ENCODE data around the gene SSX2IP.
"Not testable (repeated sequence)": the region's sequence is repeated elsewhere in the genome, so short reads cannot be mapped to it uniquely, and the experiment has no call there.

SSX2IP gene, protein sequence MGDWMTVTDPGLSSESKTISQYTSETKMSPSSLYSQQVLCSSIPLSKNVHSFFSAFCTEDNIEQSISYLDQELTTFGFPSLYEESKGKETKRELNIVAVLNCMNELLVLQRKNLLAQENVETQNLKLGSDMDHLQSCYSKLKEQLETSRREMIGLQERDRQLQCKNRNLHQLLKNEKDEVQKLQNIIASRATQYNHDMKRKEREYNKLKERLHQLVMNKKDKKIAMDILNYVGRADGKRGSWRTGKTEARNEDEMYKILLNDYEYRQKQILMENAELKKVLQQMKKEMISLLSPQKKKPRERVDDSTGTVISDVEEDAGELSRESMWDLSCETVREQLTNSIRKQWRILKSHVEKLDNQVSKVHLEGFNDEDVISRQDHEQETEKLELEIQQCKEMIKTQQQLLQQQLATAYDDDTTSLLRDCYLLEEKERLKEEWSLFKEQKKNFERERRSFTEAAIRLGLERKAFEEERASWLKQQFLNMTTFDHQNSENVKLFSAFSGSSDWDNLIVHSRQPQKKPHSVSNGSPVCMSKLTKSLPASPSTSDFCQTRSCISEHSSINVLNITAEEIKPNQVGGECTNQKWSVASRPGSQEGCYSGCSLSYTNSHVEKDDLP

DNA sequence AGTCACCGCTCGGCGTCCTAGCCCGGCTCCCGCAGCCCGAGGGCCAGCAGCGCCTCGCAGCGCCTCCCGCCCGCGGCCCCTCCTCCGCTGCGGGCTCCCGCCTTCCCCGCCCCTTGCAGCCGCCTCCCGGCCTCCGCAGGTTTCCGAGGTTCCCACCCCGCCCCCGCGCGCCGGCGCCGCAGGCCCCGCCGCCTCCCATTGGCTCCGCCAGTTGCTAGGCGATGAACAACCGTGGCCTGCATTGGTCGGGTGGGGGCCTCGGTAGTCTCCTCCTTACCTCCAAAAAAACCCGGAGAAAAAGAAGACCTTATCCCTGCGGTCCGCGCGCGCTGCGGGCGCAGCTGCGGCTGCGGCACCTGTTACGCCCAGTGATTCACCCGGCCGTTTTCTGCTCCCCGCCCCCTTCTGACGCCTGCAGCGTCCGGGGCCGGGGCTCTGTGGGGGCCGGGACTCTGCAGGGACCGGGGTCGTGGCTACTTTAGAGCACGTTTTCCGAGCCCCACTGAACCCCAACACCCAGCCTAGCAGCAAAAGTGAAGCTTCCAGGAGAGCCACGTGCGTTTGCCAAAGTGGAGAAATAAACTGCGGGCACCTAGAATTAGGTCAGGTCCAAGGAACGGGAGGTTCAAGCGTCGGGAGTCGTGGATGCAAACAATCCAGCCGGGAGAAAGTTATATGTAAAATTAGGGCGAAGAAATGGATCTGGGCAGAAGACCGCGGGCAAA is at the start of gene SSX2IP:
SSX2IP (minus strand) TSS at position 65 of the 725 bp plus-strand sequence. CDS start 19,242 bp downstream, outside the sequence.
- no peak for FAIRE-seq

DNA sequence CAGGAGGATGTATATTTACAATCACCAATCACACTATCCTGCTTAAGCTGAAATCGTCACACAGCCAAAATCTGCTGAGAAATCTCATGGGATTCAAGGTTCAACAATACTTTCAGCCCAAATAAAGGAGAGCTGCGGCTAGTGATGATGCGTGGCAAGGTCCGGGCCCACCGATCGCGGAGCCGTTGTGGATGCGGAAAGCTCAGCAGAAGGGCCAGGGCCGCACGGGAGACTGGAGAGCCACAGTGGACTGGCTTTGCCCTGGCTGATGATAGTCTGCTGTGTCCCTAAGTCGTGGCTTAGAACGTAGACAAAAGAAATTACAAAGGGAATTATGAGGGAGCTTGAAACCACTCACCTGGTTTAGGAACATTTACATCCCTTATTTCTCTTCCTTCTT is 48.0 kb upstream of the SSX2IP start:
- FAIRE-seq: no peak

DNA sequence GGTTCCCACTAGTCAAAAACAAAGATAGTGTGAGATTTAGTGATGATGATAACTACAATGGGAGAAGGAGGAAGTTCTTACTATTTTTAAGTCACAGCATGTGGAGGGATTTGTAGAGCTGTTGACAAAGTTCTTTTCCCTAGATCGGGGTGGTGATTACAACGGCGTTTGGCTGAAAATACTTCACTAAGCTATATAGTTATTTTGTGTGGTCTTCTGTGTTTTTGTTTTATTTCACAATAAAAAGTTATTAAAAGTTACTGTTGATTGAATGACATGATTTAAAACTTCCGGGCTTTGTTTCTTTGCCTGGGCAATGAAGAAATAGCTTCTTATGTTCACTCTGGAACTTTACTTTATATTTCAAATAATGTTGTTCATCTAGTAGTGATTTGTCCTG is 47.3 kb upstream of the SSX2IP start:
- FAIRE-seq: no peak

DNA sequence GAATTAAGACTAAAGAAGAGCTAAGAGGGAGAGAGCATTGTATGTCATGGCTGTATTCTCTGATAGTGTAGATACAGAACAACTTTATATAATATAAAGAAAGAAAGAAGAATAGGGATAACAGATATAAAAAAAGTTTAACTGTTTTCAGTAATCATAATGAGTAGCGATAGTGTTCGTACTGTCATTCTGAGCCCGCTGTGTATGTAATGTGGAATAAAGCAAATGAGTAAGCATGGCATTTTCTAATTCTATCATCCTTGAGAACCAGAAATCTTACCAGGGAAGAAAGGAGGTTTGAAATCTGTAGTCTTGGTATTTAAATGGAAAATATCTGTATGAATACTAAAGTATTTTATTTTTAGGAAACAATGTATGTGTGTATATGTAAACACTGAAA is 46.7 kb upstream of the SSX2IP start:
- FAIRE-seq: no peak

DNA sequence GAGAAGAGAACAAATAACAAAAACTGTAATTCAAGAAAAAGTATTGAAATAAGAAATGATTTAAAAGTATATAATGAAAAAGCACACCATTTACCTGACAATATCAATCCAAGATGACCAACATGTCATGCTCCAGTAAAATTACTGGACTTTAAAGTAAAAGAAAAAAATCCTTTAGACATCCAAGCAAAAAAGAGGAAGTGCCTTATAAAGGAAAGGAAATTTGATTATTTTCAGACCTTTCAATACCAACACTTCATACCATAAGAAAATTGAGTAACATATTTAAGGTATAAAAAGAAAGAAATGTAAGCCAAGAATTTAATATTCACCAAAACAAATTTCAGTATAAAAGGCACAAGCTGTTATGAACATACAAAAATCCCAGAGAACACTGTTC is 46.2 kb upstream of the SSX2IP start:
- FAIRE-seq: no peak

DNA sequence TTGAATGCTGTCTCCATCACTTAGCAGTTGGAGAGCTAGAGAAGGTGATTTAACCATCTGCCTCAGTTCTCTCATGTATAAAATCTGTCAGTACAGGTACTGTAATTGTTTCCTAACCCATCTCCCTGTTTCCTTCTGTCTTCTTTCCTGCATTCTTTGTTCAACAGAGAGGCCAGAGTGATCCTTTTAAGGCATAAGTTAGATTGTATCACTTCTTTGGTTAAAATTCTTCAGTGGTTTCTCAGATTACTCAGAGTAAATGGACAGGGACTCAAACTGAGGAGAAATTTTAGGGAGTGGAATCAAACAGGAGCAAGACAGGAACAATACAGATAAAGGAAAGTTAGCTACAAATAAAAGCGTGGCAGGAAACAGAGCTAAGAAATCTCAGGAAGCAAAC is 45.2 kb upstream of the SSX2IP start:
- FAIRE-seq: no peak

DNA sequence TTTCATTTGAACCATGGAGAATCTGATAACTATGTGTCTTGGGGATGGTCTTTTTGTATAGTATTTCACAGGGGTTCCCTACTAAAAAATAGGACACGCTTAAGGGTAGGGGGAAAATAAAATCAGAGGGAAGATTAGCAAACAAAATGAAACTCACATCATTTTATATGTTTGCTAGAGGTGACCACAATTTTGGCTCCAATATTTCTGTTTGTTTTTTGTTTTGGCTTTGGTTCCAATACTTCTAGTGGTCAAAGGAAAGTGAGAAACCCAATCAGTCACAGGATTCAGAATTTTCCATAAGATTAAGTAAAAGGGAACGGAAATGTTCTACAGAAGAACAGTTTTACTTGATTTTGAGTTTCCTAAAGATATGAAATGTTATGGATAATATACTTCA is 42.3 kb upstream of the SSX2IP start:
- FAIRE-seq: no peak

DNA sequence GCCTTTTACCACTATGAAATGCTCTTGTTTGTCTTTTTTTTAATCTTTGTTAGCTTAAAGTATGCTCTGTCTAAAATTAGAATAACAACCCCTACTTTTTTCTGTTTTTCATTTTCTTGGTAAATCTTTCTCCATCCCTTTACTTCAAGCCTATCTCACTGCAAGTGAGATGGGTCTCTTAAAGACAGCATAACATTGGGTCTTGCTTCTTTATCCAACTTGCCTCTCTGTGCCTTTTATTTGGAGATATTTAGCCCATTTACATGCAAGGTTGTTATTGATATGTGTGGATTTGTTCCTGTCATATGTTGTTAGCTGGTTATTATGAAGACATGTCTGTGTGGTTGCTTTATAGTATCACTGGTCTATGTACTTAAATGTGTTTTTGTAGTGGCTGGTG is 41.3 kb upstream of the SSX2IP start:
- no peak for FAIRE-seq

DNA sequence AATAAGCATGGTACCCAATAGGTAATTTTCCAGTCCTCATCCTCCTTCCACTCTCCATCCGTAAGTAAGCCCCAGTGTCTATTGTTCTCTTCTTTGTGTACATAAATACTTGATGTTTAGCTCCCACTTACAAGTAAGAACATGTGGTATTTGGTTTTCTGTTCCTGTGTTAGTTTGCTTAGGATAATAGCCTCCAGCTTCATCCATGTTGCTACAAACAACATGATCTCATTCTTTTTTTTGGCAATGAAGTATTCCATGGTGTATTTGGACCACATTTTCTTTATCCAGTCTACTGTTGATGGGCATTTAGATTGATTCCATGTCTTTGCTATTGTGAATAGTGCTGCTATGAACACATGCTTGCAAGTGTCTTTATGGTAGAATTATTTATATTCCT is 37.5 kb upstream of the SSX2IP start:
- FAIRE-seq: not testable (repeated sequence)

DNA sequence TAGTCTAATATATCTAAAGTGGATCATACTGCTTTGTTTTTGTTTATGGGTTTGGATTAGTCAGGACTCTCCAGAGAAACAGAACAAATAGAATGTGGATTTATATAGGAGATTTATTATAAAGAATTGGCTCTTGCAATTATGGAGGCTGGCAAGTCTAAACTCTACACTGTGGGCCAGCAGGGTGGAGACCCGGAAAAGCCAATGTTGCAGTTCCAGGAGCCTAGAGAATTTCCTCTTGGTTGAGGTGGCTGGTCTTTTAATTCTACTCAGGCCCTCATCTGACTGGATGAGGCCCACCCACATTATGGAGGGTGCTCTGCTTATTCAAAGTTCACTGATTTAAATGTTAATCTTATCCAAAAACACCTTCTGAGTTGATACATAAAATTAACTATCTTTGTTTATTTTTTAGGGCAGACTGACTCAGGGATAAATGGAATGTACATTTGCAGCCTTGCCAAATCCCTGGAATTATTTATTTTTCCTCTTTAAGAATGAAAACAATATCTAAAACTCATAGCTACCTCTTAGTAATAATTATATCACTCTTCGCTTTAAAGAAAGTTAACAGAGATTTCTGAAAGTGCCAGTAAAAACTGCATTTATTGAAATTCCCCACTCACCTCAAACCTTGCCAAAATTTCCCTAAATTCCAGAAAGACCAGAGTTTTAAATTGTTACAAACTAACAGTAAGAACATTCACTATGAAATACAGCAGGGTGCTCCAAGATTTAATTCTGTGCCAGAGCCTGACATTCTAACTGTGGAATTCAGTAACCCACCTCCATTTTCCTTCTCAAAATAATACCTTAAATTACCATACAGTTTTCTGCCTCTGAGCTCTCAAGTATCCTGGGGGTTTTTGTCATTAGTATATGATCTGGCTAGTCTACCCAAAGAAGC is 36.6 kb upstream of the SSX2IP start:
- FAIRE-seq: no peak

DNA sequence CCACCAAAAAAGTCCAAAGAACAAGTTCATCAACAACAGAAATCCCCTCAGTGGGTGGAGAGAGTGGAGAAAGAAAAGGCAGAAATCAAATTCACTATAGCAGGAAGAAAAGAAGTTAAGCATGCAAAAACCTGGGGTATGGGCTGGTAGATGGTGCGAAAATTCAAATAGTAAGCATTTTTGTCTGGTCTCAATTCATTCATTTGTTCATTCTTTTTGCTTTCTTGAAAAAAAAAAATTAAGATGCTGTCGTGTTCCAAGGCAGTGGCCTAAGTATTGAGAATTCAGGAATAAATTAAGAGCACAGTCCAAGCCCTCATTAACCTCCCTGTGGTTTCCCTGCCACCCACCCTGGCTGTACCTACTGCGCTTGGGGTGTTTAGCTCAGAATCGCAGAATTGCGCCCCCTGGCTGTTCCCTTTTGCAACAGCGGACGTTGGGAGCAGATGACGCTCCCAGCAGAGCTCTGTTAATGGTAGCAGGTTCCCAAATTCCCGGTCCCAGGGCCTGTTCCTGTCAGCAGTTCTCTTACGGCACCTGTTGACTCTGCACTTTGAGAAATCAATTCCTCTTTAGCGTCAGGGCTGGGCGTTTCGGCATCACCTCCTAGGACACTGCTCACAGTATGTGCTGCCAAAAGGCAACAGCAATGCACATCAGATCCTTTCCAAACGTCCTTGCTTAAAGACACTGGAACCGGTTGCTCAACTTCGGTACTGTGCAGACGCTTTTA is 34.0 kb upstream of the SSX2IP start:
- FAIRE-seq: no peak

DNA sequence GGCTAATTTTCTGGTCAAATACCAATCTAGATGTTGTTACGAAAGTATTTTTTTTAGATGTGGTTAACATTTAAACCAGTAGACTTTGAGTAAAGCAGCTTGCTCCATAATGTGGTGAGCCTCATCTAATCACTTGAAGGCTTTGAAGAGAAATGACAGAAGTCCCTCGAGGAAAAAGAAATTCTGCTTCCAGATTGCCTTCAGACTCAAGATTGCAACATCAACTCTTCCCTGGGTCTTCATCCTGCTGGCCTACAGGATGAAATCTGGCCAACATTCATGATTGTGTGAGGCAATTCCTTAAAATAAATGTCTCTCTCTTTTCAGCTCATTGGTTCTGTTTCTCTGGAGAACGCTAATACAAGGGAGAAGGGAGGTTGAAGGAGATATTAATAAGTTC is 32.5 kb upstream of the SSX2IP start:
- no peak for FAIRE-seq

DNA sequence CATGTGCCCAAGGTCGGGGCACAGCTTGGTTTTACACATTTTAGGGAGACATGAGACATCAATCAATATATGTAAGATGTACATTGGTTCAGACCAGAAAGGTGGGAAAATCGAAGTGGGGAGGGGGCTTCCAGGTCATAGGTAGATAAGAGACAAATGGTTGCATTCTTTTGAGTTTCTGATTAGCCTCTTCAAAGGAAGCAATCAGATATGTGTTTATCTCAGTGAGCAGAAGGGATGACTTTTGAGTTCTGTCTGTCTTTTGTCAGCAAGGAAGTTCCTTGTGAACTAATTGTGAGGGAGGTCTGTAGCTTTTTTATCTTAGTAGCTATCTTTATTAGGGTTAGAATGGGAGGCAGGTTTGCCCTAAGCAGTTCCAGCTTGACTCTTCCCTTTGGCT is 31.6 kb upstream of the SSX2IP start:
- FAIRE-seq: not testable (repeated sequence)

DNA sequence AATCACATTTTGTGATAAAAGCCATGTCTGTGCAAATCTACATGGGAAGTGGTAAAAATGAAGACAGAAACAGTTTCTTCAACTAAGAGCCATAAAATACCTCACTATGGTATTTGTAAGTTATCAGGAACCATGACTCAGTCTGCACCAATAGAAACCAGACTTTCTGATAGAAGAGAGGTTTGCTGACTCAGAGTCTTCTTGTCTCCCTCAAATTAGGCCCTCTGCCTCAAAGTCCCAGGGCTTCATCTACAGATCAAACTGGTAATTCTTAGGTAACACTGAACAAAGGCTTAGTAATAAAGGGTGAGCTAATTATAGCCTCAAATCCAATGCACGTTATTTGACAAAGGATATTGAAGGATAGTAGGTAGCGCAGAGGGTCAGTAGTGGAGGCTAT is 30.9 kb upstream of the SSX2IP start:
- FAIRE-seq: no peak

DNA sequence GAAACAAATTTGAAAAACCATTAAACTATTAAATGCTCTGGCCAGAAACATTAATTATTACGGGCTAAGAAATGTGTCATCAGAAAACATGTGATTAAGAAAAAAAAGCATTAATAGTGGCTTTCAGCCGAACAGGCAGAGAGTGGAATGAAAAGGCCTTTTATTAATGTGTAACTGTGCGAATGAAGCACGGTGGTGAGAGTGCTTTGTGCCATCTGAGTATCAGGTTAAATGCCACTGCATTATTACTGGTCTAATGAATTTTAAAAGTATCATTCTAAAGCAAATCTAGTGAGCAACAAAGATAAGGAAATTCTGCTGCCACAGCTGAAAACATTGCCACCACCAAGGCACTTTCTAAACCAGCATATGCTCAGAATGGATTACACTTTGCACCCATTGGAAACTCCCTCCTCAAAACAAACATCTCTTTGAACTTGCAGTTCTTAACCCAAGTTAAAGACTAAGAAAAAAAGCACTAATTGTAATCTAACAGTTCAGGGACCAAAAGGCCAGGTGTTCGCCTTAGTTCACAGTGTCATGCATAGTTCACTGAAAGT is 30.0 kb upstream of the SSX2IP start:
- FAIRE-seq: no peak

DNA sequence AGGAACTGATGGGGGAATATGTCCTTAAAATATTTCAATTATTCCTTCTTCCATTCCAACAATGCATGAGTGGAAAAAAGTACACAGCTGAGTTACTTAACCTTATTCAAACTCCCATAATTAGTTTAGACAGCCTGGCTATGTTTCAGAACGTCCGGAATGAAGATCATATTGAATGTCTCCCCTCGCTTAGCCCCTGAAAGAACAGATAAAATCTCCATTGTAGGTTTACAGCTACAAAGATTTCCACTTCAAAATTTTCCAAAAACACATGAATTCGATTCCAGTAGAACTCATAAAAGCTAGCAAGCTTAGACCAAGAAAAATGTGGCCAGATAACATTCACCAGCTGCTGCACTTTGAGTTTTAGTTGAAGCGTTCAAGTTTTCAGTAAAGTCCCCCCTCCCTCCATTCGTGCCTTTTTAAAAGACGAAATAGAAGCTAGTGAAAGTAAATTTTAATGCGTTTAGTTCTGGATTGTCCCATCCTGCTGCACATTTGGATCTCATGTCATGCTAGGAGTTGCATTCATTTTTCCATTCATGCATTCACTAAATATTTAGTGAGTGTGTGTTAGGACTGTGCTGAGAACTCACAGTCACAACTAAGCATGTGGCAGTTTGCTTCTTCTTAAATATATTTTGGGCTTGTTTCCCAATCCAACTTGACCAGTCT is 29.4 kb upstream of the SSX2IP start:
- no peak for FAIRE-seq

DNA sequence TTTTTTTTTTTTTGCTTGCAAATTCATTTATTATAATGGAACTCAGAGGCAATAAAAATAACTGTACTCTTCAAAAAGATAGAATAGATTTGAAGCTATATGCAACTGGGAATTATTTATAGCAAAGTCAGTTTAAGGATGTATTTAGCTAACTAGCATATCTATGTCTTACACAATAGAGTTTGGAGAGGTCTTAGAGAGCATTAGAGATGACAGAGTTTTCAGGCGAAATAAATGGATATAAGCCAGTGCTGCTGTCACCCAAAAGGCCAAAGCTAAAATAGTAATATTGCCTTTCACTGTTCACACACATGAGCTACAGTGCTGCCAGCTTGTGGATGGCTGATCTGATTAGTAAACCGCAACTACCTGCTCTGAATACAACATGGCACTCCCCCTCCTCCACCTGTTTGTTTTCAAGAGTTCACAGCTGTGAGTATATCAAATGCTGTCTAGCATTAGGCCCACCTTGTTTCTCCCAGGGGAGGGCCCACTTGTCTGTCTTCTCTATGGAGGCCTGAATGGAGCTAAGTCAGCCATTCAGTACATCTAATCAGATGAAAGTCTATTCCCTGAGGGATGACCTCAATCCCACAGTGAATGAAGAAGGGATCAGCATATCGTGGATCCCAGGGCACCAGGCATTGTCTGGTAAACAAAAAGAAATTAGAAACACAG is 25.2 kb upstream of the SSX2IP start:
- no peak for FAIRE-seq

DNA sequence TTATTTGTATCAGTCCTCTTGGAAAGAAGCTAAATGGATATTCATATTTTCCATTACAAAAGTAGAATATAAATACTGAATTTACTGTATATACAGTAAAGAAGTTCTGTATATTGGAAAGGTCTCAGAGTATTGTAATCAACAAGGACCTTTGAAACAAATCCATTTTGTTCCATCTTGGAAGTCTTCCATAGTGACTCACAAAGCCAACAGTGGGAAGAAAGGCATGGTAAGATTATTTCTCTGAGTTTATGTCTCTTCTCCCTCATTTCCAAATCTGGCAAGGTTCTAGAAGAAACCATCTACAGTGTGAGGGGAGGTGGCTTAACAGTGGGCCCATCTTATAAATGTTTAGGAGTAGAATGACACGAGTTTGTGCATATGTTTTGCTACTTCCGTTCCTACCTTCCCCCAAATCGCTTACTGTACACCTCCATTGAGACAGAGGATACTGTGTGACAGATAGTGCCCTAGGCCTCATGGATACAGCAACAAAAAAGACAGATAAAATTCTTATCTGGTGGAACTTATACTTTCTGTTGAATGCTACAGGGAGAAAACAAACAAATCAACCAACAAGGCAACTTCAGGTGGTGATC is 22.1 kb upstream of the SSX2IP start:
- no peak for FAIRE-seq

DNA sequence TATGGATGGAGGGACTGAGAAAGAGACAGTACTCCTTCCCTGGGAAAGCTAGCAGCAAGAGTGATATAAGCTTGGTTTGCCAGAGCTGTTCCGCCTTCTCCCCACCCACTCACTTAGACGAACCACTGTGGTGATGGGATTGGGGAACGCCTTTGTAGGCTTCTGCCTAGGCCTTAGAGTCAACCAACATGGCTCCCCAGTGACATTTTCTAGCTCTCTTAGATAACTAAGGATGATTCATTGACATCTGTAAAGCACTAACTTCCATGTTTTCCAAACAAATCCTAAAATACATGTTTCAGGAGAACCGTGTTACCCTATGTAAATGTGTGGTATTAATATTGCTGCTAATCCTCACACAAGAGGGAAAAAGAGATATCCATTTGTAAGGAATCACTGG is 21.6 kb upstream of the SSX2IP start:
- no peak for FAIRE-seq

DNA sequence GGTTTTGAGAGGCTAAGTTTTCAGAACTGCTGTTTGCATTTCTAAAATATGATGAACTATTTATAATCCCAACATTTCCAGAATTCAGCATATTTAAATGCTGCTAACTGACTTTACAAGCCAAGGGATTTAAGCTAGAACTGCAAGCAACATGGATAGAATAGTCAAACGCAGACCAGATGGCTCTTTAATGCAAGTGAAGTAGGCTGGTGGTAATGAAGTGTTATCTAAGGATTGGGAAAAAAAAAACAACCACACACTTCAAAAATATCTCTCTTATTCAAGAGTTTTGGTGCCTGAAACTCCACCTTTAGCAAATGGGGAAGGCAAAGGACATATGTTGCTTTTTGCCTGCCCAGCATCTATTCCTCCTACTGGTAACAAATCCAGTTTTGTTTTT is 20.9 kb upstream of the SSX2IP start:
- FAIRE-seq: no peak
